Measurements from ENCODE around the gene MOCS3.

DNA sequence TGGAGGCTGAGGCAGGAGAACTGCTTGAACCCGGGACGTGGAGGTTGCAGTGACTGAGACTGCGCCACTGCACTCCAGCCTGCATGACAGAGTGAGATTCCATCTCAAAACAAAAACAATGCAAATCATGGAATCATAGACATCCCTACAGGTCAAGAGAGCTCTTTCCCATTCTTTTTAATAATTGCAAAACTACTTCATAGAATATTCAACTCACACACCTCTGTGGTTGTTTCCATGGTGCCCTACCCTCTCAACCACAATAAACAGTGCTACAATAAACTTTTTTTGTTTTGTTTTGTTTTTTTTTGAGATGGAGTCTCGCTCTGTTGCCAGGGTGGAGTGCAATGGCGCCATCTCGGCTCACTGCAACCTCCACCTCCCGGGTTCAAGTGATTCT lies 15.5 kb upstream of the MOCS3 start:
- TF ChIP-seq, protein P1, sequence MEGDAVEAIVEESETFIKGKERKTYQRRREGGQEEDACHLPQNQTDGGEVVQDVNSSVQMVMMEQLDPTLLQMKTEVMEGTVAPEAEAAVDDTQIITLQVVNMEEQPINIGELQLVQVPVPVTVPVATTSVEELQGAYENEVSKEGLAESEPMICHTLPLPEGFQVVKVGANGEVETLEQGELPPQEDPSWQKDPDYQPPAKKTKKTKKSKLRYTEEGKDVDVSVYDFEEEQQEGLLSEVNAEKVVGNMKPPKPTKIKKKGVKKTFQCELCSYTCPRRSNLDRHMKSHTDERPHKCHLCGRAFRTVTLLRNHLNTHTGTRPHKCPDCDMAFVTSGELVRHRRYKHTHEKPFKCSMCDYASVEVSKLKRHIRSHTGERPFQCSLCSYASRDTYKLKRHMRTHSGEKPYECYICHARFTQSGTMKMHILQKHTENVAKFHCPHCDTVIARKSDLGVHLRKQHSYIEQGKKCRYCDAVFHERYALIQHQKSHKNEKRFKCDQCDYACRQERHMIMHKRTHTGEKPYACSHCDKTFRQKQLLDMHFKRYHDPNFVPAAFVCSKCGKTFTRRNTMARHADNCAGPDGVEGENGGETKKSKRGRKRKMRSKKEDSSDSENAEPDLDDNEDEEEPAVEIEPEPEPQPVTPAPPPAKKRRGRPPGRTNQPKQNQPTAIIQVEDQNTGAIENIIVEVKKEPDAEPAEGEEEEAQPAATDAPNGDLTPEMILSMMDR (IDR thresholded peaks at IDR 0.05): no peak
- TF ChIP-seq POLR2A (IDR thresholded peaks at IDR 0.05): no peak

Measured in testis (tissue), 2 donors.